HepG2 (cell line): ENCODE data around the gene IL15RA. TPM values are rescaled to one million over a fixed set of nuclear protein-coding genes. Genes with fewer than 3 reads are reported as not detected.
A peak's percentile ranks its signal among the peaks of the same experiment; 100 is the strongest.

Experiments used
- ATF4 ChIP-seq, 2 experiments: fragments of 450-650 bp in 1 of 2; sonication (generic) in 1 of 2; formaldehyde crosslinking; IDR thresholded peaks; 2 replicates each; pipeline versions ENCODE4 v1.5.0 to v1.8.0; 2020 to 2022; ENCODE audit warnings: mild to moderate bottlenecking in 1 of 2, missing genetic modification reagents in 1 of 2
- GPN1 ChIP-seq: sonication (generic); formaldehyde crosslinking; IDR thresholded peaks from 2 replicates; pipeline ENCODE4 v1.5.1; 2020; ENCODE audit warnings: missing genetic modification reagents, borderline replicate concordance
- NR0B2 ChIP-seq: sonication (generic); formaldehyde crosslinking; IDR thresholded peaks from 2 replicates; pipeline ENCODE4 v1.4.0; 2020; ENCODE audit warnings: mild to moderate bottlenecking, missing genetic modification reagents
- NR2F1 ChIP-seq, 2 experiments: fragments of 450-650 bp in 1 of 2; formaldehyde crosslinking in 1 of 2; IDR thresholded peaks; 2 replicates each; pipeline versions ENCODE4 v1.5.0 to v1.6.1; 2016 to 2020; ENCODE audit warnings: mild to moderate bottlenecking in 1 of 2, missing compliant biosample characterization in 1 of 2, missing genetic modification reagents in 1 of 2, moderate library complexity in 1 of 2
- RNF2 ChIP-seq: fragments of 450-650 bp; conservative IDR thresholded peaks from 2 replicates; pipeline ENCODE4 v1.6.1; 2016; ENCODE audit warnings: low read depth
- SMC3 ChIP-seq: IDR thresholded peaks from 2 replicates; pipeline ENCODE4 v1.6.1; 2011; ENCODE audit warnings: low read length, improper control_type of control experiment
- SOX5 ChIP-seq: IDR thresholded peaks from 2 replicates; pipeline ENCODE4 v1.6.1; 2016; ENCODE audit warnings: borderline replicate concordance
- TFDP2 ChIP-seq: sonication (generic); formaldehyde crosslinking; IDR thresholded peaks from 2 replicates; pipeline ENCODE4 v1.4.0; 2020; ENCODE audit warnings: missing genetic modification reagents
- ZNF234 ChIP-seq: sonication (generic); formaldehyde crosslinking; conservative IDR thresholded peaks from 2 replicates; pipeline ENCODE4 v1.5.1; 2020; ENCODE audit warnings: mild to moderate bottlenecking, missing genetic modification reagents
- ZNF530 ChIP-seq: sonication (generic); formaldehyde crosslinking; IDR thresholded peaks from 2 replicates; pipeline ENCODE4 v1.5.0; 2020; ENCODE audit warnings: low read depth, mild to moderate bottlenecking, missing genetic modification reagents
- polyA plus RNA-seq, 8 experiments: library from polyadenylated mRNA; depleted of rRNA in 3 of 8; stranded (reverse) in 7 of 8; unstranded in 1 of 8; fragments of >200 nt; fragmentation: Illumina TruSeq in 4 of 8; extraction: Trizol in 4 of 8; gene quantifications; 2 replicates each; pipeline versions ENCODE4 v1.2.1 to v1.2.3, GENCODE V29; 2011 to 2016; ENCODE audit warnings: low read depth in 4 of 8, missing spikeins in 1 of 8, mixed read lengths in 1 of 8; ENCODE audit not compliant: insufficient read depth in 1 of 8
- total RNA-seq, 5 experiments: library from RNA; depleted of rRNA; stranded (reverse); fragments of >200 nt; fragmentation: Illumina TruSeq; extraction: Trizol; gene quantifications; 2 replicates each; pipeline ENCODE4 v1.2.3, GENCODE V29; 2016; ENCODE audit warnings: low read depth in 1 of 5
- TF ChIP-seq, protein P1 (sequence below): sonication (generic); formaldehyde crosslinking; IDR thresholded peaks from 2 replicates; pipeline ENCODE4 v1.5.0; 2020; ENCODE audit warnings: mild to moderate bottlenecking, missing genetic modification reagents
- TF ChIP-seq, protein P2 (sequence below): sonication (generic); formaldehyde crosslinking; IDR thresholded peaks from 2 replicates; pipeline ENCODE4 v1.4.0; 2020; ENCODE audit warnings: missing genetic modification reagents
- TF ChIP-seq, protein P3 (sequence below): sonication (generic); formaldehyde crosslinking; IDR thresholded peaks from 2 replicates; pipeline ENCODE4 v1.4.0; 2020; ENCODE audit warnings: missing genetic modification reagents
- TF ChIP-seq, protein P4 (sequence below): sonication (generic); formaldehyde crosslinking; IDR thresholded peaks from 2 replicates; pipeline ENCODE4 v1.5.0; 2020; ENCODE audit warnings: mild to moderate bottlenecking, missing genetic modification reagents, moderate library complexity
- TF ChIP-seq, protein P5 (sequence below): sonication (generic); formaldehyde crosslinking; IDR thresholded peaks from 2 replicates; pipeline ENCODE4 v1.5.1; 2020; ENCODE audit warnings: missing genetic modification reagents, mild to moderate bottlenecking, borderline replicate concordance
- TF ChIP-seq, protein P6 (sequence below): sonication (generic); formaldehyde crosslinking; IDR thresholded peaks from 2 replicates; pipeline ENCODE4 v1.8.0; 2022; ENCODE audit warnings: mild to moderate bottlenecking, missing genetic modification reagents; ENCODE audit not compliant: insufficient replicate concordance

Gene IL15RA
- total and polyA plus RNA-seq, 2 of the 13 experiments (the other 11 are each of a cell fraction or from before 2014, with no cell fraction given) = 0.53 to 0.77 TPM

- TF ChIP-seq NR0B2 = no peak
- TF ChIP-seq NR2F1 (CRISPR knock-in tag; IDR thresholded peaks at IDR 0.05) = no peak
- TF ChIP-seq, protein P1, sequence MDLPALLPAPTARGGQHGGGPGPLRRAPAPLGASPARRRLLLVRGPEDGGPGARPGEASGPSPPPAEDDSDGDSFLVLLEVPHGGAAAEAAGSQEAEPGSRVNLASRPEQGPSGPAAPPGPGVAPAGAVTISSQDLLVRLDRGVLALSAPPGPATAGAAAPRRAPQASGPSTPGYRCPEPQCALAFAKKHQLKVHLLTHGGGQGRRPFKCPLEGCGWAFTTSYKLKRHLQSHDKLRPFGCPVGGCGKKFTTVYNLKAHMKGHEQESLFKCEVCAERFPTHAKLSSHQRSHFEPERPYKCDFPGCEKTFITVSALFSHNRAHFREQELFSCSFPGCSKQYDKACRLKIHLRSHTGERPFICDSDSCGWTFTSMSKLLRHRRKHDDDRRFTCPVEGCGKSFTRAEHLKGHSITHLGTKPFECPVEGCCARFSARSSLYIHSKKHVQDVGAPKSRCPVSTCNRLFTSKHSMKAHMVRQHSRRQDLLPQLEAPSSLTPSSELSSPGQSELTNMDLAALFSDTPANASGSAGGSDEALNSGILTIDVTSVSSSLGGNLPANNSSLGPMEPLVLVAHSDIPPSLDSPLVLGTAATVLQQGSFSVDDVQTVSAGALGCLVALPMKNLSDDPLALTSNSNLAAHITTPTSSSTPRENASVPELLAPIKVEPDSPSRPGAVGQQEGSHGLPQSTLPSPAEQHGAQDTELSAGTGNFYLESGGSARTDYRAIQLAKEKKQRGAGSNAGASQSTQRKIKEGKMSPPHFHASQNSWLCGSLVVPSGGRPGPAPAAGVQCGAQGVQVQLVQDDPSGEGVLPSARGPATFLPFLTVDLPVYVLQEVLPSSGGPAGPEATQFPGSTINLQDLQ (CRISPR knock-in tag) = no peak
- no peak for TF ChIP-seq ATF4 (CRISPR knock-in tag; IDR thresholded peaks at IDR 0.05)
- TF ChIP-seq TFDP2 (CRISPR knock-in tag) = no peak
- TF ChIP-seq, protein P2, sequence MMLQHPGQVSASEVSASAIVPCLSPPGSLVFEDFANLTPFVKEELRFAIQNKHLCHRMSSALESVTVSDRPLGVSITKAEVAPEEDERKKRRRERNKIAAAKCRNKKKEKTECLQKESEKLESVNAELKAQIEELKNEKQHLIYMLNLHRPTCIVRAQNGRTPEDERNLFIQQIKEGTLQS = no peak
- no peak for TF ChIP-seq SOX5 (CRISPR knock-in tag)
- TF ChIP-seq, protein P3, sequence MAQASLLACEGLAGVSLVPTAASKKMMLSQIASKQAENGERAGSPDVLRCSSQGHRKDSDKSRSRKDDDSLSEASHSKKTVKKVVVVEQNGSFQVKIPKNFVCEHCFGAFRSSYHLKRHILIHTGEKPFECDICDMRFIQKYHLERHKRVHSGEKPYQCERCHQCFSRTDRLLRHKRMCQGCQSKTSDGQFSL (CRISPR knock-in tag) = 0 out of 2 replicates have a peak, but pooled peaks have one; percentile 16
- TF ChIP-seq, protein P4, sequence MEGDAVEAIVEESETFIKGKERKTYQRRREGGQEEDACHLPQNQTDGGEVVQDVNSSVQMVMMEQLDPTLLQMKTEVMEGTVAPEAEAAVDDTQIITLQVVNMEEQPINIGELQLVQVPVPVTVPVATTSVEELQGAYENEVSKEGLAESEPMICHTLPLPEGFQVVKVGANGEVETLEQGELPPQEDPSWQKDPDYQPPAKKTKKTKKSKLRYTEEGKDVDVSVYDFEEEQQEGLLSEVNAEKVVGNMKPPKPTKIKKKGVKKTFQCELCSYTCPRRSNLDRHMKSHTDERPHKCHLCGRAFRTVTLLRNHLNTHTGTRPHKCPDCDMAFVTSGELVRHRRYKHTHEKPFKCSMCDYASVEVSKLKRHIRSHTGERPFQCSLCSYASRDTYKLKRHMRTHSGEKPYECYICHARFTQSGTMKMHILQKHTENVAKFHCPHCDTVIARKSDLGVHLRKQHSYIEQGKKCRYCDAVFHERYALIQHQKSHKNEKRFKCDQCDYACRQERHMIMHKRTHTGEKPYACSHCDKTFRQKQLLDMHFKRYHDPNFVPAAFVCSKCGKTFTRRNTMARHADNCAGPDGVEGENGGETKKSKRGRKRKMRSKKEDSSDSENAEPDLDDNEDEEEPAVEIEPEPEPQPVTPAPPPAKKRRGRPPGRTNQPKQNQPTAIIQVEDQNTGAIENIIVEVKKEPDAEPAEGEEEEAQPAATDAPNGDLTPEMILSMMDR = peak; percentile 83
- TF ChIP-seq, protein P5, sequence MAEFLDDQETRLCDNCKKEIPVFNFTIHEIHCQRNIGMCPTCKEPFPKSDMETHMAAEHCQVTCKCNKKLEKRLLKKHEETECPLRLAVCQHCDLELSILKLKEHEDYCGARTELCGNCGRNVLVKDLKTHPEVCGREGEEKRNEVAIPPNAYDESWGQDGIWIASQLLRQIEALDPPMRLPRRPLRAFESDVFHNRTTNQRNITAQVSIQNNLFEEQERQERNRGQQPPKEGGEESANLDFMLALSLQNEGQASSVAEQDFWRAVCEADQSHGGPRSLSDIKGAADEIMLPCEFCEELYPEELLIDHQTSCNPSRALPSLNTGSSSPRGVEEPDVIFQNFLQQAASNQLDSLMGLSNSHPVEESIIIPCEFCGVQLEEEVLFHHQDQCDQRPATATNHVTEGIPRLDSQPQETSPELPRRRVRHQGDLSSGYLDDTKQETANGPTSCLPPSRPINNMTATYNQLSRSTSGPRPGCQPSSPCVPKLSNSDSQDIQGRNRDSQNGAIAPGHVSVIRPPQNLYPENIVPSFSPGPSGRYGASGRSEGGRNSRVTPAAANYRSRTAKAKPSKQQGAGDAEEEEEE = no peak
- TF ChIP-seq RNF2 = no peak
- peak; percentile 45; the same call in 1 of the 2 replicates for TF ChIP-seq SMC3
- TF ChIP-seq ZNF530 (CRISPR knock-in tag) = no peak
- TF ChIP-seq ZNF234 = no peak
- no peak for TF ChIP-seq GPN1 (CRISPR knock-in tag)
- TF ChIP-seq, protein P6, sequence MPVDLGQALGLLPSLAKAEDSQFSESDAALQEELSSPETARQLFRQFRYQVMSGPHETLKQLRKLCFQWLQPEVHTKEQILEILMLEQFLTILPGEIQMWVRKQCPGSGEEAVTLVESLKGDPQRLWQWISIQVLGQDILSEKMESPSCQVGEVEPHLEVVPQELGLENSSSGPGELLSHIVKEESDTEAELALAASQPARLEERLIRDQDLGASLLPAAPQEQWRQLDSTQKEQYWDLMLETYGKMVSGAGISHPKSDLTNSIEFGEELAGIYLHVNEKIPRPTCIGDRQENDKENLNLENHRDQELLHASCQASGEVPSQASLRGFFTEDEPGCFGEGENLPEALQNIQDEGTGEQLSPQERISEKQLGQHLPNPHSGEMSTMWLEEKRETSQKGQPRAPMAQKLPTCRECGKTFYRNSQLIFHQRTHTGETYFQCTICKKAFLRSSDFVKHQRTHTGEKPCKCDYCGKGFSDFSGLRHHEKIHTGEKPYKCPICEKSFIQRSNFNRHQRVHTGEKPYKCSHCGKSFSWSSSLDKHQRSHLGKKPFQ = no peak
These were observed 28.2 kb downstream of the IL15RA start (continued) for GRCh38 chr10:5949009-5949759.
